Measurements from ENCODE around the gene AGFG2. TPM values are rescaled to one million over a fixed set of nuclear protein-coding genes. Genes with fewer than 3 reads are reported as not detected.

Gene AGFG2
- polyA plus RNA-seq, 2 of the 4 experiments (the other 2 are of a cell fraction) = 16.0 to 31.8 TPM

DNA sequence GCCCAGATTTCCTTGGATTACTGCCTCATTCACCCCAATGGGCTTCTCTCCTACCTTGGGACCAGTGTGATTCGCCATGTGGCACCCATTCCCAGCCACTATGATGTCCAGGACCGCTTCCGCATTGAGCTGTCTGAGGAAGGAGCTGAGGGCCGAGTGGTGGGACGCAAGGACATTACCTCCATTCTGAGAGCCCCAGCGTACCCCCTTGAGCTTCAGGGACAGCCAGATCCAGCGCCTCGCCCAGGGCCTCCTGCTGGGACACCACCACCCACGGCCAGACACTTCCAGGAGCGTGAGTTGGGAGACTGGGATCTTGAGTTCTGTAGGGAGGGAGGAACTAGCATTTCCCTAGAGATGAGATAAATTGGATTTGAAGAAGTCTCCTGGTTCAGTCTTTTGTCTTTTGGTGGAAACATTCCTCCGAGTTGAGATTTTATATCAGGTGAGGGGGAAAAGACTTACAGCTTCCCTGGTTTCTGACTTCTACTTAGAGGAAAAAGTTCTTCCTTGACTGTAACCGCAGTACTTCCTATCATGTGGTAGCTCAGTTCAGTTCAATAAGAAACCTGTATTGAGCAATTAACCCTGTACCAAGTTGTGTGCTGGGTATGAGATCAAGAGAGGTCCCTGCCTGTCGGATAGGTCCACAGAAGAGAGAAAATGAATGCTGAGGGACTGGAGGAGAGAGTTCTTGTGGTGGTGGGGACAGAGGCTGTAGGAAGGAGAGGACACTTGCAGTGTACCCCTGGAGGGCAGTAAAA, 74.6 kb downstream of the AGFG2 start (continued):
- no peak for TF ChIP-seq ZC3H11A (IDR thresholded peaks at IDR 0.05)
- TF ChIP-seq, protein P1, sequence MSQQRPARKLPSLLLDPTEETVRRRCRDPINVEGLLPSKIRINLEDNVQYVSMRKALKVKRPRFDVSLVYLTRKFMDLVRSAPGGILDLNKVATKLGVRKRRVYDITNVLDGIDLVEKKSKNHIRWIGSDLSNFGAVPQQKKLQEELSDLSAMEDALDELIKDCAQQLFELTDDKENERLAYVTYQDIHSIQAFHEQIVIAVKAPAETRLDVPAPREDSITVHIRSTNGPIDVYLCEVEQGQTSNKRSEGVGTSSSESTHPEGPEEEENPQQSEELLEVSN (IDR thresholded peaks at IDR 0.05; ENCODE audit: borderline replicate concordance, low read depth) = no peak
- TF ChIP-seq, protein P2, sequence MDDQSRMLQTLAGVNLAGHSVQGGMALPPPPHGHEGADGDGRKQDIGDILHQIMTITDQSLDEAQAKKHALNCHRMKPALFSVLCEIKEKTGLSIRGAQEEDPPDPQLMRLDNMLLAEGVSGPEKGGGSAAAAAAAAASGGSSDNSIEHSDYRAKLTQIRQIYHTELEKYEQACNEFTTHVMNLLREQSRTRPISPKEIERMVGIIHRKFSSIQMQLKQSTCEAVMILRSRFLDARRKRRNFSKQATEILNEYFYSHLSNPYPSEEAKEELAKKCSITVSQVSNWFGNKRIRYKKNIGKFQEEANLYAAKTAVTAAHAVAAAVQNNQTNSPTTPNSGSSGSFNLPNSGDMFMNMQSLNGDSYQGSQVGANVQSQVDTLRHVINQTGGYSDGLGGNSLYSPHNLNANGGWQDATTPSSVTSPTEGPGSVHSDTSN (IDR thresholded peaks at IDR 0.05) = no peak
- TF ChIP-seq, protein P3, sequence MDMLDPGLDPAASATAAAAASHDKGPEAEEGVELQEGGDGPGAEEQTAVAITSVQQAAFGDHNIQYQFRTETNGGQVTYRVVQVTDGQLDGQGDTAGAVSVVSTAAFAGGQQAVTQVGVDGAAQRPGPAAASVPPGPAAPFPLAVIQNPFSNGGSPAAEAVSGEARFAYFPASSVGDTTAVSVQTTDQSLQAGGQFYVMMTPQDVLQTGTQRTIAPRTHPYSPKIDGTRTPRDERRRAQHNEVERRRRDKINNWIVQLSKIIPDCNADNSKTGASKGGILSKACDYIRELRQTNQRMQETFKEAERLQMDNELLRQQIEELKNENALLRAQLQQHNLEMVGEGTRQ (IDR thresholded peaks at IDR 0.05) = no peak

DNA sequence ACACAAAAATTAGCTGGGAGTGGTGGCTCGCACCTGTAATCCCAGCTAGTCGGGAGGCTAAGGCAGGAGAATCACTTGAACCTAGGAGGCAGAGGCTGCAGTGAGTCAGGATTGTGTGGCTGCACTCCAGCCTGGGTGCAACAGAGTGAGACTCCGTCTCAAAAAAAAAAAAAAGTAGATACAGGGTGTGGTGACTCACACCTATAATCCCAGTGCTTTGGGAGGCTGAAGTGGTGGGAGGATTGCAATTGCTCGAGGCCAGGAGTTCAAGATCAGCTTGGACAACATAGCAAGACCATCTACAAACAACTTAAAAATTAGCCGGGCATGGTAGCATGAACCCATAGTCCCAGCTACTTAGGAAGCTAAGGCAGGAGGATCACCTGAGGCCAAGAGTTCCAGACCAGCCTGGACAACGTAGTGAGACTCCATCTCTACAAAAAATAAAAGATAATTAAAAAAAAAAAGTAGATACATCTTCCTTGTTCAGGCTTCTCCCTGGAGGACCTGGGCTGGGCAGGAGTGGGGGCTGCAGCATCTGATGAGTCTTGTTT, 75.4 kb downstream of the AGFG2 start:
- TF ChIP-seq, protein P4, sequence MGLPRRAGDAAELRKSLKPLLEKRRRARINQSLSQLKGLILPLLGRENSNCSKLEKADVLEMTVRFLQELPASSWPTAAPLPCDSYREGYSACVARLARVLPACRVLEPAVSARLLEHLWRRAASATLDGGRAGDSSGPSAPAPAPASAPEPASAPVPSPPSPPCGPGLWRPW (IDR thresholded peaks at IDR 0.05) = no peak
- TF ChIP-seq ESRRA (IDR thresholded peaks at IDR 0.05; ENCODE audit: borderline replicate concordance, low read length) (no peak), MAZ (IDR thresholded peaks at IDR 0.05; ENCODE audit: borderline replicate concordance, low read depth, low read length) (no peak), FOSB (CRISPR knock-in tag; IDR thresholded peaks at IDR 0.05) (no peak), HEYL (CRISPR knock-in tag; IDR thresholded peaks at IDR 0.05) (no peak), ZC3H11A (IDR thresholded peaks at IDR 0.05) (no peak), JUN (IDR thresholded peaks at IDR 0.05) (no peak), EHMT2 (IDR thresholded peaks at IDR 0.05; ENCODE audit: low read depth) (no peak)
- TF ChIP-seq, protein P5, sequence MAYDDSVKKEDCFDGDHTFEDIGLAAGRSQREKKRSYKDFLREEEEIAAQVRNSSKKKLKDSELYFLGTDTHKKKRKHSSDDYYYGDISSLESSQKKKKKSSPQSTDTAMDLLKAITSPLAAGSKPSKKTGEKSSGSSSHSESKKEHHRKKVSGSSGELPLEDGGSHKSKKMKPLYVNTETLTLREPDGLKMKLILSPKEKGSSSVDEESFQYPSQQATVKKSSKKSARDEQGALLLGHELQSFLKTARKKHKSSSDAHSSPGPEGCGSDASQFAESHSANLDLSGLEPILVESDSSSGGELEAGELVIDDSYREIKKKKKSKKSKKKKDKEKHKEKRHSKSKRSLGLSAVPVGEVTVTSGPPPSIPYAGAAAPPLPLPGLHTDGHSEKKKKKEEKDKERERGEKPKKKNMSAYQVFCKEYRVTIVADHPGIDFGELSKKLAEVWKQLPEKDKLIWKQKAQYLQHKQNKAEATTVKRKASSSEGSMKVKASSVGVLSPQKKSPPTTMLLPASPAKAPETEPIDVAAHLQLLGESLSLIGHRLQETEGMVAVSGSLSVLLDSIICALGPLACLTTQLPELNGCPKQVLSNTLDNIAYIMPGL (CRISPR knock-in tag; IDR thresholded peaks at IDR 0.05; ENCODE audit: borderline replicate concordance) = no peak
- TF ChIP-seq, protein P6, sequence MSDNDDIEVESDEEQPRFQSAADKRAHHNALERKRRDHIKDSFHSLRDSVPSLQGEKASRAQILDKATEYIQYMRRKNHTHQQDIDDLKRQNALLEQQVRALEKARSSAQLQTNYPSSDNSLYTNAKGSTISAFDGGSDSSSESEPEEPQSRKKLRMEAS (IDR thresholded peaks at IDR 0.05) = no peak
- WGBS (ENCODE audit: missing lambda C conversion rate) = 79% methylated on average over 6 of the region's 6 CpGs
- FAIRE-seq = no peak
- peaks cover 4% of the 10 kb centered on the region; the same call in 1 of the 3 replicates for H3K4me1 ChIP-seq
- no peak overlapping the region for H3K27ac ChIP-seq
- no peak for ATAC-seq
- DNase-seq (ENCODE audit: low read depth in 1 of 2, low spot score in 1 of 2) = no peak
- POLR2A ChIA-PET = no interaction called here
- H3K9me3 ChIP-seq = no peaks in the 10 kb centered on the region
- no peak overlapping the region for H3K4me3 ChIP-seq
- H3K4me2 ChIP-seq = no peak overlapping the region
- CTCF ChIA-PET = interaction anchor here (0.6 to 8.8 kb wide), 11 partner anchors 9 to 145 kb away, joined by 3 to 69 read pairs (median 5); no protein-coding TSS in a partner anchor

Small RNAs within 50 kb of the gene (small RNA-seq; reads per million reads assigned to genes)
- gene RN7SL416P (0 reads per million in 6 experiments), gene SAP25 (0 reads per million in 6 experiments)

Other genes with a start within 250 kb of the AGFG2 start
- 0.04 TPM in 1 of 2 replicates, not detected in the other for gene SPDYE3, start 231.5 kb upstream of the AGFG2 start, polyA plus RNA-seq (2011; rRNA removed)
- gene SPDYE3, start 231.5 kb upstream of the AGFG2 start, polyA plus RNA-seq (2017; fragmentation: RNase III; extraction: RNeasy Plus Mini Kit Qiagen cat#74134 plus additional on column Dnase treatment) = 0.04 TPM in 1 of 3 replicates, not detected in the others
- 24.9 and 28.6 TPM in 2 replicates for gene PILRB, start 181.1 kb upstream of the AGFG2 start, polyA plus RNA-seq (2011; rRNA removed)
- gene PILRB, start 181.1 kb upstream of the AGFG2 start, polyA plus RNA-seq (2017; fragmentation: RNase III; extraction: RNeasy Plus Mini Kit Qiagen cat#74134 plus additional on column Dnase treatment) = 45.3 to 47.8 TPM (median 46.7 TPM) in 3 replicates
- gene PILRA, start 165.7 kb upstream of the AGFG2 start, polyA plus RNA-seq (2011; rRNA removed) = 3.3 and 3.9 TPM in 2 replicates
- 1.9 to 3.8 TPM (median 3.4 TPM) in 3 replicates for gene PILRA, start 165.7 kb upstream of the AGFG2 start, polyA plus RNA-seq (2017; fragmentation: RNase III; extraction: RNeasy Plus Mini Kit Qiagen cat#74134 plus additional on column Dnase treatment)
- gene ZCWPW1, start 110.5 kb upstream of the AGFG2 start, polyA plus RNA-seq (2011; rRNA removed) = 3.5 and 4.2 TPM in 2 replicates
- gene ZCWPW1, start 110.5 kb upstream of the AGFG2 start, polyA plus RNA-seq (2017; fragmentation: RNase III; extraction: RNeasy Plus Mini Kit Qiagen cat#74134 plus additional on column Dnase treatment) = 1.9 to 2.5 TPM (median 2.0 TPM) in 3 replicates
- 10.0 and 13.1 TPM in 2 replicates for gene MEPCE, start 109.4 kb upstream of the AGFG2 start, polyA plus RNA-seq (2011; rRNA removed)
- gene MEPCE, start 109.4 kb upstream of the AGFG2 start, polyA plus RNA-seq (2017; fragmentation: RNase III; extraction: RNeasy Plus Mini Kit Qiagen cat#74134 plus additional on column Dnase treatment) = 36.7 to 38.4 TPM (median 38.2 TPM) in 3 replicates
- gene PPP1R35, start 102.7 kb upstream of the AGFG2 start, polyA plus RNA-seq (2011; rRNA removed) = 15.2 and 15.7 TPM in 2 replicates
- gene PPP1R35, start 102.7 kb upstream of the AGFG2 start, polyA plus RNA-seq (2017; fragmentation: RNase III; extraction: RNeasy Plus Mini Kit Qiagen cat#74134 plus additional on column Dnase treatment) = 29.9 to 33.0 TPM (median 31.6 TPM) in 3 replicates
- gene SPACDR, start 74.9 kb upstream of the AGFG2 start, polyA plus RNA-seq (2011; rRNA removed) = 0.17 and 0.40 TPM in 2 replicates
- gene SPACDR, start 74.9 kb upstream of the AGFG2 start, polyA plus RNA-seq (2017; fragmentation: RNase III; extraction: RNeasy Plus Mini Kit Qiagen cat#74134 plus additional on column Dnase treatment) = 0.33 to 0.39 TPM (median 0.34 TPM) in 3 replicates
- 6.2 and 7.9 TPM in 2 replicates for gene TSC22D4, start 60.0 kb upstream of the AGFG2 start, polyA plus RNA-seq (2011; rRNA removed)
- 20.7 to 28.9 TPM (median 28.3 TPM) in 3 replicates for gene TSC22D4, start 60.0 kb upstream of the AGFG2 start, polyA plus RNA-seq (2017; fragmentation: RNase III; extraction: RNeasy Plus Mini Kit Qiagen cat#74134 plus additional on column Dnase treatment)
- 0.32 and 0.47 TPM in 2 replicates for gene NYAP1, start 55.3 kb upstream of the AGFG2 start, polyA plus RNA-seq (2011; rRNA removed)
- gene NYAP1, start 55.3 kb upstream of the AGFG2 start, polyA plus RNA-seq (2017; fragmentation: RNase III; extraction: RNeasy Plus Mini Kit Qiagen cat#74134 plus additional on column Dnase treatment) = 1.5 to 3.7 TPM (median 3.1 TPM) in 3 replicates
- 0.19 TPM in 1 of 2 replicates, not detected in the other for gene SAP25, start 34.7 kb downstream of the AGFG2 start, polyA plus RNA-seq (2011; rRNA removed)
- 0.24 to 0.37 TPM (median 0.26 TPM) in 3 replicates for gene SAP25, start 34.7 kb downstream of the AGFG2 start, polyA plus RNA-seq (2017; fragmentation: RNase III; extraction: RNeasy Plus Mini Kit Qiagen cat#74134 plus additional on column Dnase treatment)
- 5.3 and 5.5 TPM in 2 replicates for gene LRCH4, start 46.9 kb downstream of the AGFG2 start, polyA plus RNA-seq (2011; rRNA removed)
- 13.7 to 17.1 TPM (median 17.1 TPM) in 3 replicates for gene LRCH4, start 46.9 kb downstream of the AGFG2 start, polyA plus RNA-seq (2017; fragmentation: RNase III; extraction: RNeasy Plus Mini Kit Qiagen cat#74134 plus additional on column Dnase treatment)
- gene FBXO24, start 47.1 kb downstream of the AGFG2 start, polyA plus RNA-seq (2011; rRNA removed) = 0.36 and 0.52 TPM in 2 replicates
- gene FBXO24, start 47.1 kb downstream of the AGFG2 start, polyA plus RNA-seq (2017; fragmentation: RNase III; extraction: RNeasy Plus Mini Kit Qiagen cat#74134 plus additional on column Dnase treatment) = 0.13 to 0.37 TPM (median 0.19 TPM) in 3 replicates
- gene PCOLCE, start 63.2 kb downstream of the AGFG2 start, polyA plus RNA-seq (2011; rRNA removed) = 1.2 and 1.7 TPM in 2 replicates
- 5.5 to 9.2 TPM (median 8.2 TPM) in 3 replicates for gene PCOLCE, start 63.2 kb downstream of the AGFG2 start, polyA plus RNA-seq (2017; fragmentation: RNase III; extraction: RNeasy Plus Mini Kit Qiagen cat#74134 plus additional on column Dnase treatment)
- 4.6 and 6.1 TPM in 2 replicates for gene MOSPD3, start 73.3 kb downstream of the AGFG2 start, polyA plus RNA-seq (2011; rRNA removed)
- gene MOSPD3, start 73.3 kb downstream of the AGFG2 start, polyA plus RNA-seq (2017; fragmentation: RNase III; extraction: RNeasy Plus Mini Kit Qiagen cat#74134 plus additional on column Dnase treatment) = 10.0 to 15.2 TPM (median 14.8 TPM) in 3 replicates
- gene TFR2, start 102.3 kb downstream of the AGFG2 start, polyA plus RNA-seq (2011; rRNA removed) = 1.1 and 1.3 TPM in 2 replicates
- gene TFR2, start 102.3 kb downstream of the AGFG2 start, polyA plus RNA-seq (2017; fragmentation: RNase III; extraction: RNeasy Plus Mini Kit Qiagen cat#74134 plus additional on column Dnase treatment) = 2.5 to 3.1 TPM (median 3.0 TPM) in 3 replicates
- gene ACTL6B, start 117.2 kb downstream of the AGFG2 start, polyA plus RNA-seq (2011; rRNA removed) = not detected in 2 replicates
- gene ACTL6B, start 117.2 kb downstream of the AGFG2 start, polyA plus RNA-seq (2017; fragmentation: RNase III; extraction: RNeasy Plus Mini Kit Qiagen cat#74134 plus additional on column Dnase treatment) = not detected in 3 replicates
- 50.8 and 67.2 TPM in 2 replicates for gene GNB2, start 134.5 kb downstream of the AGFG2 start, polyA plus RNA-seq (2011; rRNA removed)
- 156 to 169 TPM (median 163 TPM) in 3 replicates for gene GNB2, start 134.5 kb downstream of the AGFG2 start, polyA plus RNA-seq (2017; fragmentation: RNase III; extraction: RNeasy Plus Mini Kit Qiagen cat#74134 plus additional on column Dnase treatment)
- 5.1 and 5.8 TPM in 2 replicates for gene GIGYF1, start 155.0 kb downstream of the AGFG2 start, polyA plus RNA-seq (2011; rRNA removed)
- gene GIGYF1, start 155.0 kb downstream of the AGFG2 start, polyA plus RNA-seq (2017; fragmentation: RNase III; extraction: RNeasy Plus Mini Kit Qiagen cat#74134 plus additional on column Dnase treatment) = 15.0 to 20.5 TPM (median 18.9 TPM) in 3 replicates
- gene POP7, start 166.9 kb downstream of the AGFG2 start, polyA plus RNA-seq (2011; rRNA removed) = 29.5 and 37.3 TPM in 2 replicates
- gene POP7, start 166.9 kb downstream of the AGFG2 start, polyA plus RNA-seq (2017; fragmentation: RNase III; extraction: RNeasy Plus Mini Kit Qiagen cat#74134 plus additional on column Dnase treatment) = 72.3 to 77.4 TPM (median 74.8 TPM) in 3 replicates
- gene EPO, start 181.3 kb downstream of the AGFG2 start, polyA plus RNA-seq (2011; rRNA removed) = not detected in 2 replicates
- gene EPO, start 181.3 kb downstream of the AGFG2 start, polyA plus RNA-seq (2017; fragmentation: RNase III; extraction: RNeasy Plus Mini Kit Qiagen cat#74134 plus additional on column Dnase treatment) = not detected in 3 replicates
- gene ZAN, start 194.4 kb downstream of the AGFG2 start, polyA plus RNA-seq (2011; rRNA removed) = not detected in 2 replicates
- not detected in 3 replicates for gene ZAN, start 194.4 kb downstream of the AGFG2 start, polyA plus RNA-seq (2017; fragmentation: RNase III; extraction: RNeasy Plus Mini Kit Qiagen cat#74134 plus additional on column Dnase treatment)